ENCODE results near the gene DEFB123. TPM values are rescaled to one million over a fixed set of nuclear protein-coding genes. Genes with fewer than 3 reads are reported as not detected.

Gene DEFB123
- total RNA-seq, 4 donors from 2014 or later: not detected

DNA sequence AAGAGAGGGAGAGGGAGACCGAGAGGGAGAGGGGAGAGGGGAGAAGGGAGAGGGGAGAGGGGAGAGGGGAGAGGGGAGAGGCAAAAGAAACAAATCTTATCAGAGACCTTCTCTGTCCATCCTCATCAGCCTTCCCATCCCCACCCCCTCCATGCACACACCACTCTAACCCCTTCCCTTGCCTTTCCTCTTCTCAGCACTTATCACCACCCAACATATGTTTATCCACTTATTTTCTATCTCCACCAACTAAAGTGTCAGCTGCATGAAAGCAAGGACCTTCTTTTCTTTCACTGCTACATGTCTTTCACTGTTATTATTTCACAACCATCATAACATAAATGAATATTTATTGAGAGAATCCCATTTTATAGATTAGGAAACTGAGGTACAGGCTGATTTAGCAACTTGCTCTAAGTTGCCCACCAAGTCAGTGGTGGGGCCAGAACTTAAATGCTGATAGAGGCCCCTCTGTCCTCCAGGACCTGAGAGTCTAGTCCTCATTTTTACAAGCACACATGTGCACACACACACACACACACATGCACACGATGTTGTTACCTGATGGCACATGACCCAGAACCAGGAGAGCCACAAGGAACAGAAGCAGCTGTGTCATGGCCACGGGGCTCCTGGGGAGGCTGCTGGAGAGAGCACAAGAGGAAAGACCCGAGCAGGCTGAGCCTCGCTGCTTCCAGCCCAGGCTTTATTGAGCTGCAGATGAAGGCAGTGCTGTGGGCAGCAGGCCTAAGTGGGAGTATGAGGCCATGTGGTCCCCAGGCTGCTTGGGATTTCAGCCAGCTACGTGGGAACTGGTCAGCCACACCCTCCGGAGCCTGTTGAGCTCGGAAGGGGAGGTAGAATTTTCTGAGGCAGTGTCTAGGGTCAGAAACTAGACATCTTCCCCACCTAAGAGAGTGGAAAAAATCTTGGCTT is 32.2 kb downstream of the DEFB123 start:
- Histone ChIP-seq H3K36me3 (no peaks in the 10 kb centered on the region), H3K4me3 (no peak overlapping the region), H3K27me3 (no peaks in the 10 kb centered on the region), H3K9me3 (no peaks in the 10 kb centered on the region), H3K27ac (peak overlapping the region in 1 of 2 donors; percentile 1), H3K4me1 (peaks cover 0 to 6% of the 10 kb centered on the region in 2 donors)
- peak in 1 of 2 donors; percentile 30 for DNase-seq
- TF ChIP-seq POLR2A (IDR thresholded peaks at IDR 0.05) (no peak), CTCF (IDR thresholded peaks at IDR 0.05) (no peak)
- intact Hi-C loops (cut with DNase I; ENCODE audit: low total_unique reads): no loop called here

DNA sequence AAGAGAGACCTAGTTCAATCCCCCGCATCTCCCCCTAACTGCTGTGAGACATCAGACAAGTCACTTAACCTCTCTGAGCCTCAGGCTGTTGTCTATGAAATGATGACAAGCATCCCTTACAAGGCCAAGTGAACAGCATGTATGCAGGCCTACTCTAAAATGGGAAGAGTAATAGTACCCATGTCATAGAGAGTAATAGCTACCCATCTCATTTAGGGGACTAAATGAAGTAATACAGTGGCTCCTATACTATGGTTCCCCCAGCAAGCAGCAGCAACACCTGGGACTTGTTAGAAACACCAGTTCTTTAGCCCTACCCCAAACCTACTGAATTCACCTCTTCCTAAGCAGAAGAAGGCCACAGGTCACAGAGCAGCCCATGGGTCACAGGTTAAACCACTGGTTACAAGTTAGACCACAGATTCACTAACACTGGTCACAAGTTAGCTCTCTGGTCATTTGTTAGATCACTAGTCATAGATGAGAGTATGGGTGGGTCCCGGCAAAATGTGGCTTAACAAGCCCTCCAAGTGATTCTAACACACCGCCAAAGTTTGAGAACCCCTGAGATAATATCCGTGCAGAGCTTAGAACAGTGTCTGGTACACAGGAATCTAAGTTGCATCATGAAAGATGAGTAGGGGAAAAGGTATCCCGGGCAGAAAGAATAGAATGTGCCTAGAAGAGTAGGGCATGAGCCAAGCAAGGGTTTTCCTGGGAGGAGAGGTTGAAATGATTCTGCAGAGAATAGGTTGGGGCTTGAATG is 33.1 kb downstream of the DEFB123 start:
- Histone ChIP-seq H3K4me1 (peaks cover 0 to 6% of the 10 kb centered on the region in 2 donors), H3K27me3 (no peaks in the 10 kb centered on the region), H3K4me3 (no peak overlapping the region), H3K27ac (peak overlapping the region in 1 of 2 donors; percentile 1), H3K36me3 (no peaks in the 10 kb centered on the region), H3K9me3 (no peaks in the 10 kb centered on the region)
- no peak for TF ChIP-seq POLR2A (IDR thresholded peaks at IDR 0.05)
- TF ChIP-seq CTCF (IDR thresholded peaks at IDR 0.05): no peak
- no peak for DNase-seq
- intact Hi-C loops (cut with DNase I; ENCODE audit: low total_unique reads): no loop called here

GRCh38 chr20:31474097-31474436 is 33.6 kb downstream of the DEFB123 start:
- no peaks in the 10 kb centered on the region for H3K27me3 ChIP-seq
- no peak overlapping the region for H3K4me3 ChIP-seq
- peaks cover 0 to 6% of the 10 kb centered on the region in 2 donors for H3K4me1 ChIP-seq
- H3K9me3 ChIP-seq: no peaks in the 10 kb centered on the region
- TF ChIP-seq POLR2A (IDR thresholded peaks at IDR 0.05): no peak
- no peak for TF ChIP-seq CTCF (IDR thresholded peaks at IDR 0.05)
- H3K27ac ChIP-seq: peak overlapping the region; percentile 72 to 77
- H3K36me3 ChIP-seq: no peaks in the 10 kb centered on the region
- no peak for DNase-seq
- intact Hi-C loops (cut with DNase I; ENCODE audit: low total_unique reads): no loop called here

GRCh38 chr20:31474758-31475427 is 34.5 kb downstream of the DEFB123 start, which contains the start of the genes DEFB124 and REM1:
DEFB124 (minus strand) TSS chr20:31475127; CDS start chr20:31473013, 2,114 bp downstream.
REM1 (plus strand) TSS chr20:31475288; CDS start chr20:31476446, 1,158 bp downstream.
- Histone ChIP-seq H3K36me3 (no peaks in the 10 kb centered on the region), H3K9me3 (no peaks in the 10 kb centered on the region), H3K4me3 (peak within 1 kb of the TSS; percentile 49 to 62), H3K4me1 (peaks cover 0 to 6% of the 10 kb centered on the region in 2 donors), H3K27me3 (no peaks in the 10 kb centered on the region), H3K27ac (peak within 1 kb of the TSS; percentile 72 to 77)
- DNase-seq: peak; percentile 50 to 73
- TF ChIP-seq POLR2A (IDR thresholded peaks at IDR 0.05) (no peak), CTCF (IDR thresholded peaks at IDR 0.05) (no peak)
- intact Hi-C loops (cut with DNase I; ENCODE audit: low total_unique reads): no loop called here

Measured in uterus (tissue), 4 donors.